ENCODE data around the gene MYH7.
"Not testable (repeated sequence)": the region's sequence is repeated elsewhere in the genome, so short reads cannot be mapped to it uniquely, and the experiment has no call there.

MYH7 gene

GRCh38 chr14:23465261-23465660, 29.8 kb upstream of the MYH7 start:
- H3K4me3 Mint-ChIP-seq, result no peak overlapping the region
- H3K9me3 Mint-ChIP-seq, result no peaks in the 10 kb centered on the region
- H3K27ac Mint-ChIP-seq, result no peak overlapping the region
- no peak for TF ChIP-seq CTCF (IDR thresholded peaks at IDR 0.05; ENCODE audit: unreplicated experiment in 3 of 3)
- H3K36me3 Mint-ChIP-seq (ENCODE audit: low read depth), result no peaks in the 10 kb centered on the region
- H3K4me1 Mint-ChIP-seq, result no peaks in the 10 kb centered on the region
- H3K27me3 Mint-ChIP-seq (ENCODE audit: low read depth), result no peaks in the 10 kb centered on the region

GRCh38 chr14:23464700-23465099, 29.2 kb upstream of the MYH7 start:
- TF ChIP-seq CTCF (IDR thresholded peaks at IDR 0.05; ENCODE audit: unreplicated experiment in 3 of 3), result no peak
- no peak overlapping the region for H3K4me3 Mint-ChIP-seq
- no peaks in the 10 kb centered on the region for H3K27me3 Mint-ChIP-seq (ENCODE audit: low read depth)
- no peaks in the 10 kb centered on the region for H3K36me3 Mint-ChIP-seq (ENCODE audit: low read depth)
- H3K4me1 Mint-ChIP-seq, result no peaks in the 10 kb centered on the region
- no peak overlapping the region for H3K27ac Mint-ChIP-seq
- no peaks in the 10 kb centered on the region for H3K9me3 Mint-ChIP-seq

- TF ChIP-seq CTCF (IDR thresholded peaks at IDR 0.05; ENCODE audit: unreplicated experiment in 3 of 3), result no peak
- Mint-ChIP-seq H3K9me3 (no peaks in the 10 kb centered on the region), H3K4me1 (no peaks in the 10 kb centered on the region), H3K36me3 (ENCODE audit: low read depth) (no peaks in the 10 kb centered on the region), H3K4me3 (no peak overlapping the region), H3K27ac (no peak overlapping the region), H3K27me3 (ENCODE audit: low read depth) (no peaks in the 10 kb centered on the region)
Measured at GRCh38 chr14:23460960-23461359, 25.5 kb upstream of the MYH7 start.

- H3K9me3 Mint-ChIP-seq, result no peaks in the 10 kb centered on the region
- no peaks in the 10 kb centered on the region for H3K4me1 Mint-ChIP-seq
- no peak overlapping the region for H3K27ac Mint-ChIP-seq
- no peaks in the 10 kb centered on the region for H3K36me3 Mint-ChIP-seq (ENCODE audit: low read depth)
- TF ChIP-seq CTCF (IDR thresholded peaks at IDR 0.05; ENCODE audit: unreplicated experiment in 3 of 3), result no peak
- no peak overlapping the region for H3K4me3 Mint-ChIP-seq
- H3K27me3 Mint-ChIP-seq (ENCODE audit: low read depth), result no peaks in the 10 kb centered on the region
Measured at GRCh38 chr14:23457587-23458445, 22.4 kb upstream of the MYH7 start.

- not testable (repeated sequence) for H3K27ac Mint-ChIP-seq; H3K9me3 Mint-ChIP-seq; H3K36me3 Mint-ChIP-seq (ENCODE audit: low read depth); H3K27me3 Mint-ChIP-seq (ENCODE audit: low read depth); H3K4me3 Mint-ChIP-seq; H3K4me1 Mint-ChIP-seq
- peak in 2 of 3 experiments; percentile 14 to 15 for TF ChIP-seq CTCF (IDR thresholded peaks at IDR 0.05; ENCODE audit: unreplicated experiment in 3 of 3)
Measured at GRCh38 chr14:23456883-23457586, 21.6 kb upstream of the MYH7 start.
